WTC11 (cell line): ENCODE data around the gene SERF2. TPM values are rescaled to one million over a fixed set of nuclear protein-coding genes. Genes with fewer than 3 reads are reported as not detected.

Source experiments
- ATAC-seq: fragments of 200-7000 bp; cut with Tn5 transposase; 2 replicates; pipeline ENCODE4 v1.10.0; 2021; ENCODE audit warnings: mild to moderate bottlenecking, moderate library complexity
- CTCF ChIA-PET: fragments of 300-600 bp; sonication (Branson Sonifier 250); formaldehyde crosslinking; loops from one replicate; lab custom pipeline; 2021; ENCODE audit warnings: antibody characterized with exemption; lab: Charles Lee
- POLR2A ChIA-PET: fragments of 350-600 bp; sonication (Branson Sonifier 250); formaldehyde crosslinking; loops from one replicate; lab custom pipeline; 2021; ENCODE audit warnings: antibody characterized with exemption; lab: Charles Lee
- DNase-seq: peaks from one replicate; pipeline ENCODE4 v3.0.0; 2021; ENCODE audit warnings: low spot score
- H3K27ac Mint-ChIP-seq: 2 replicates; pipeline ENCODE4 v1.8.0; 2021; ENCODE audit warnings: mixed read lengths
- H3K27me3 Mint-ChIP-seq: 2 replicates; pipeline ENCODE4 v1.8.0; 2021; ENCODE audit warnings: low read depth, mild to moderate bottlenecking, moderate library complexity, mixed read lengths
- H3K36me3 Mint-ChIP-seq: 2 replicates; pipeline ENCODE4 v1.8.0; 2021; ENCODE audit warnings: mixed read lengths
- H3K4me1 Mint-ChIP-seq: 2 replicates; pipeline ENCODE4 v1.8.0; 2022; ENCODE audit warnings: mixed read lengths
- H3K4me3 Mint-ChIP-seq: 2 replicates; pipeline ENCODE4 v1.8.0; 2021; ENCODE audit warnings: mild to moderate bottlenecking, moderate library complexity, mixed read lengths
- H3K9me3 Mint-ChIP-seq: 2 replicates; pipeline ENCODE4 v1.8.0; 2021; ENCODE audit warnings: mixed read lengths
- CBFB ChIP-seq: sonication (generic); formaldehyde crosslinking; IDR thresholded peaks from 2 replicates; pipeline ENCODE4 v1.8.1; 2022; ENCODE audit warnings: mild to moderate bottlenecking, low read depth, missing genetic modification reagents
- GABPB1 ChIP-seq: sonication (generic); formaldehyde crosslinking; IDR thresholded peaks from 2 replicates; pipeline ENCODE4 v1.8.1; 2023; ENCODE audit warnings: mild to moderate bottlenecking, missing genetic modification reagents
- HMGA2 ChIP-seq: fragments of 250-450 bp; sonication (Bioruptor Pico); IDR thresholded peaks from 2 replicates; pipeline ENCODE4 v1.4.0; 2021; ENCODE audit warnings: mild to moderate bottlenecking, moderate library complexity
- HMGXB4 ChIP-seq: sonication (generic); formaldehyde crosslinking; IDR thresholded peaks from 2 replicates; pipeline ENCODE4 v1.8.1; 2023; ENCODE audit warnings: mild to moderate bottlenecking, moderate library complexity, missing genetic modification reagents
- KAT7 ChIP-seq: sonication (generic); formaldehyde crosslinking; IDR thresholded peaks from 2 replicates; pipeline ENCODE4 v1.8.1; 2023; ENCODE audit warnings: missing genetic modification reagents, mild to moderate bottlenecking, borderline replicate concordance
- MYBL2 ChIP-seq: sonication (generic); formaldehyde crosslinking; IDR thresholded peaks from 2 replicates; pipeline ENCODE4 v1.8.1; 2023; ENCODE audit warnings: mild to moderate bottlenecking, moderate library complexity, missing genetic modification reagents
- NR3C1 ChIP-seq: sonication (generic); formaldehyde crosslinking; conservative IDR thresholded peaks from 2 replicates; pipeline ENCODE4 v1.8.1; 2023; ENCODE audit warnings: low read depth, mild to moderate bottlenecking, missing genetic modification reagents
- PRRX2 ChIP-seq: fragments of 250-450 bp; sonication (Bioruptor Pico); IDR thresholded peaks from 2 replicates; pipeline ENCODE4 v1.8.0; 2021; ENCODE audit warnings: mild to moderate bottlenecking
- SMAD3 ChIP-seq: sonication (generic); formaldehyde crosslinking; IDR thresholded peaks from 2 replicates; pipeline ENCODE4 v1.8.0; 2022; ENCODE audit warnings: missing genetic modification reagents, mild to moderate bottlenecking, borderline replicate concordance
- SP1 ChIP-seq: sonication (generic); formaldehyde crosslinking; conservative IDR thresholded peaks from 2 replicates; pipeline ENCODE4 v1.8.1; 2022; ENCODE audit warnings: missing genetic modification reagents
- TEAD4 ChIP-seq: sonication (generic); formaldehyde crosslinking; IDR thresholded peaks from 2 replicates; pipeline ENCODE4 v1.8.0; 2022; ENCODE audit warnings: mild to moderate bottlenecking, missing genetic modification reagents
- USF2 ChIP-seq: sonication (generic); formaldehyde crosslinking; IDR thresholded peaks from 2 replicates; pipeline ENCODE4 v1.8.1; 2023; ENCODE audit warnings: mild to moderate bottlenecking, missing genetic modification reagents, moderate library complexity
- ZNF232 ChIP-seq: sonication (generic); formaldehyde crosslinking; IDR thresholded peaks from 2 replicates; pipeline ENCODE4 v1.8.0; 2022; ENCODE audit warnings: mild to moderate bottlenecking, missing genetic modification reagents
- ZNF263 ChIP-seq: sonication (generic); formaldehyde crosslinking; IDR thresholded peaks from 2 replicates; pipeline ENCODE4 v1.8.1; 2022; ENCODE audit warnings: low read depth, mild to moderate bottlenecking, moderate library complexity, missing genetic modification reagents
- ZNF416 ChIP-seq: fragments of 250-450 bp; sonication (Bioruptor Pico); IDR thresholded peaks from 2 replicates; pipeline ENCODE4 v1.9.0; 2021; ENCODE audit warnings: mild to moderate bottlenecking, inconsistent platforms
- ZNF532 ChIP-seq: fragments of 250-450 bp; sonication (Bioruptor Pico); IDR thresholded peaks from 2 replicates; pipeline ENCODE4 v1.9.0; 2021; ENCODE audit warnings: mild to moderate bottlenecking, borderline replicate concordance
- total RNA-seq: library from RNA; stranded (reverse); gene quantifications from 3 replicates; pipeline ENCODE4 v1.2.3, GENCODE V29; 2021
- TF ChIP-seq, protein P1 (sequence below): sonication (generic); formaldehyde crosslinking; IDR thresholded peaks from 2 replicates; pipeline ENCODE4 v1.8.0; 2023; ENCODE audit warnings: missing genetic modification reagents, mild to moderate bottlenecking, borderline replicate concordance
- TF ChIP-seq, protein P2 (sequence below): fragments of 250-450 bp; sonication (Bioruptor Pico); IDR thresholded peaks from 2 replicates; pipeline ENCODE4 v1.9.0; 2021; ENCODE audit warnings: mild to moderate bottlenecking

The SERF2 gene
- total RNA-seq, 1 experiment from 2014 or later = 694 TPM

- ChIA-PET POLR2A (interaction anchor here (0.8 to 2.2 kb wide), 7 partner anchors 15 to 266 kb away, joined by 3 to 12 read pairs (median 6); partner anchors contain the start of genes HYPK, SERF2 and SERINC4), CTCF (interaction anchor here (0.6 to 3.9 kb wide), 18 partner anchors 9 to 838 kb away, joined by 3 to 75 read pairs (median 5); partner anchors contain the start of genes HYPK, MFAP1, SERF2 and SERINC4)
- TF ChIP-seq HMGXB4 (CRISPR knock-in tag) (0 out of 2 replicates have a peak, but pooled peaks have one; percentile 43), KAT7 (CRISPR knock-in tag) (peak; percentile 59; the same call in 1 of the 2 replicates), ZNF532 (CRISPR knock-in tag) (no peak), SP1 (CRISPR knock-in tag) (peak; percentile 26; the same call in 1 of the 2 replicates), ZNF416 (0 out of 2 replicates have a peak, but pooled peaks have one; percentile 11)
- TF ChIP-seq, protein P1, sequence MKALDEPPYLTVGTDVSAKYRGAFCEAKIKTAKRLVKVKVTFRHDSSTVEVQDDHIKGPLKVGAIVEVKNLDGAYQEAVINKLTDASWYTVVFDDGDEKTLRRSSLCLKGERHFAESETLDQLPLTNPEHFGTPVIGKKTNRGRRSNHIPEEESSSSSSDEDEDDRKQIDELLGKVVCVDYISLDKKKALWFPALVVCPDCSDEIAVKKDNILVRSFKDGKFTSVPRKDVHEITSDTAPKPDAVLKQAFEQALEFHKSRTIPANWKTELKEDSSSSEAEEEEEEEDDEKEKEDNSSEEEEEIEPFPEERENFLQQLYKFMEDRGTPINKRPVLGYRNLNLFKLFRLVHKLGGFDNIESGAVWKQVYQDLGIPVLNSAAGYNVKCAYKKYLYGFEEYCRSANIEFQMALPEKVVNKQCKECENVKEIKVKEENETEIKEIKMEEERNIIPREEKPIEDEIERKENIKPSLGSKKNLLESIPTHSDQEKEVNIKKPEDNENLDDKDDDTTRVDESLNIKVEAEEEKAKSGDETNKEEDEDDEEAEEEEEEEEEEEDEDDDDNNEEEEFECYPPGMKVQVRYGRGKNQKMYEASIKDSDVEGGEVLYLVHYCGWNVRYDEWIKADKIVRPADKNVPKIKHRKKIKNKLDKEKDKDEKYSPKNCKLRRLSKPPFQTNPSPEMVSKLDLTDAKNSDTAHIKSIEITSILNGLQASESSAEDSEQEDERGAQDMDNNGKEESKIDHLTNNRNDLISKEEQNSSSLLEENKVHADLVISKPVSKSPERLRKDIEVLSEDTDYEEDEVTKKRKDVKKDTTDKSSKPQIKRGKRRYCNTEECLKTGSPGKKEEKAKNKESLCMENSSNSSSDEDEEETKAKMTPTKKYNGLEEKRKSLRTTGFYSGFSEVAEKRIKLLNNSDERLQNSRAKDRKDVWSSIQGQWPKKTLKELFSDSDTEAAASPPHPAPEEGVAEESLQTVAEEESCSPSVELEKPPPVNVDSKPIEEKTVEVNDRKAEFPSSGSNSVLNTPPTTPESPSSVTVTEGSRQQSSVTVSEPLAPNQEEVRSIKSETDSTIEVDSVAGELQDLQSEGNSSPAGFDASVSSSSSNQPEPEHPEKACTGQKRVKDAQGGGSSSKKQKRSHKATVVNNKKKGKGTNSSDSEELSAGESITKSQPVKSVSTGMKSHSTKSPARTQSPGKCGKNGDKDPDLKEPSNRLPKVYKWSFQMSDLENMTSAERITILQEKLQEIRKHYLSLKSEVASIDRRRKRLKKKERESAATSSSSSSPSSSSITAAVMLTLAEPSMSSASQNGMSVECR (CRISPR knock-in tag) = peak; percentile 76; the same call in 1 of the 2 replicates
- H3K9me3 Mint-ChIP-seq = peaks cover 5% of the 10 kb centered on the region; the same call in 1 of the 2 replicates
- H3K27me3 Mint-ChIP-seq = no peaks in the 10 kb centered on the region; the same call in 1 of the 2 replicates
- H3K4me3 Mint-ChIP-seq = peak within 1 kb of the TSS; percentile 84
- DNase-seq = peak; percentile 68
- H3K27ac Mint-ChIP-seq = peak within 1 kb of the TSS; percentile 74; the same call in 1 of the 2 replicates
- ATAC-seq = peak; percentile 56
- peaks cover 13% of the 10 kb centered on the region for H3K4me1 Mint-ChIP-seq
- peaks cover 18% of the 10 kb centered on the region for H3K36me3 Mint-ChIP-seq
These were observed 15.3 kb upstream of the SERF2 start, which contains the start of gene ELL3 for GRCh38 chr15:43776718-43777266. ELL3 (minus strand) TSS chr15:43776966; CDS start chr15:43776901, 65 bp downstream.

DNA sequence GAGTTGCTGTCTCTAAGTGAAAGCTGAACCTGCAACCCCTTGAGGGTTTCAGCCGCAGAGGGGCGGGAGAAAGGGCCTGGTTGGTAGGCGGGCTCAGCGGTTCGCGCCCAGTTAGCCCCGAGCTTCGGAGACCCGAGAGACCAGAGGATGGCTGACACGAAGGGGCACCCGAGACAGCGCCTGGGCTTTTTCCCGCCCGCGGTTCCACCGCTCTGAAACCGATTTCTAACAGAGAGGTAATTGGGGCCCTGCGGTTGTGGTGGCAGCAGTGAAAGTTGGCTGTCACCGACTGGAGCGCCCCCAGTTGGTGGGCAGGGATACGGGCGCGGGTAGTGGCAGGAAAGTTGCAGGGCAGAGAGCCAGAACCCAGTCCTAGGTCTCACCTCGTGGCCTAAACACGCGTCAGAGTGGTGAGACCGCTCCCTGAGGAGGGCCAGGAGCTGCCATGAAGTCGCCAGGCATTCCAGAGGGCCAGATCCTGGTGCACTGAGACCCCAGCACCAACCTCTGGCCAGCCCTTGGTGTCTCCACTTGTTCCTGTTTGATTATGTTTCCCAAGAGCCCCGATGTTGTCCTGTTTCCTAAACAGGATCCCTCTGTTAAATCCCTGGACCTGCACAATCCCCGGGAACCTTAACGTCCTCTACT lies 14.7 kb upstream of the SERF2 start:
- Mint-ChIP-seq H3K4me3 (peak overlapping the region; percentile 84), H3K27me3 (no peaks in the 10 kb centered on the region; the same call in 1 of the 2 replicates), H3K9me3 (peaks cover 5% of the 10 kb centered on the region; the same call in 1 of the 2 replicates), H3K27ac (peak overlapping the region; percentile 74; the same call in 1 of the 2 replicates), H3K4me1 (peaks cover 13% of the 10 kb centered on the region), H3K36me3 (peaks cover 12% of the 10 kb centered on the region)
- ChIA-PET CTCF (interaction anchor here (0.6 to 3.9 kb wide), 18 partner anchors 9 to 839 kb away, joined by 3 to 75 read pairs (median 5); partner anchors contain the start of genes HYPK, MFAP1, SERF2 and SERINC4), POLR2A (interaction anchor here (1.9 to 2.2 kb wide), 4 partner anchors 16 to 23 kb away, joined by 6 to 12 read pairs (median 7); partner anchors contain the start of genes HYPK and SERINC4)
- DNase-seq (peak; percentile 82), ATAC-seq (peak; percentile 42)
- TF ChIP-seq NR3C1 (CRISPR knock-in tag) (no peak), SMAD3 (CRISPR knock-in tag) (0 out of 2 replicates have a peak, but pooled peaks have one; percentile 19), USF2 (CRISPR knock-in tag) (no peak), ZNF263 (CRISPR knock-in tag) (no peak), GABPB1 (CRISPR knock-in tag) (no peak), HMGA2 (CRISPR knock-in tag) (no peak), PRRX2 (CRISPR knock-in tag) (no peak), MYBL2 (CRISPR knock-in tag) (no peak), ZNF232 (CRISPR knock-in tag) (no peak), TEAD4 (CRISPR knock-in tag) (no peak), CBFB (CRISPR knock-in tag) (no peak)
- TF ChIP-seq, protein P2, sequence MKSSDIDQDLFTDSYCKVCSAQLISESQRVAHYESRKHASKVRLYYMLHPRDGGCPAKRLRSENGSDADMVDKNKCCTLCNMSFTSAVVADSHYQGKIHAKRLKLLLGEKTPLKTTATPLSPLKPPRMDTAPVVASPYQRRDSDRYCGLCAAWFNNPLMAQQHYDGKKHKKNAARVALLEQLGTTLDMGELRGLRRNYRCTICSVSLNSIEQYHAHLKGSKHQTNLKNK (CRISPR knock-in tag) = no peak
